ENCODE measurements around the gene BMERB1.
"Not testable (repeated sequence)": the region's sequence is repeated elsewhere in the genome, so short reads cannot be mapped to it uniquely, and the experiment has no call there.

BMERB1 gene

DNA sequence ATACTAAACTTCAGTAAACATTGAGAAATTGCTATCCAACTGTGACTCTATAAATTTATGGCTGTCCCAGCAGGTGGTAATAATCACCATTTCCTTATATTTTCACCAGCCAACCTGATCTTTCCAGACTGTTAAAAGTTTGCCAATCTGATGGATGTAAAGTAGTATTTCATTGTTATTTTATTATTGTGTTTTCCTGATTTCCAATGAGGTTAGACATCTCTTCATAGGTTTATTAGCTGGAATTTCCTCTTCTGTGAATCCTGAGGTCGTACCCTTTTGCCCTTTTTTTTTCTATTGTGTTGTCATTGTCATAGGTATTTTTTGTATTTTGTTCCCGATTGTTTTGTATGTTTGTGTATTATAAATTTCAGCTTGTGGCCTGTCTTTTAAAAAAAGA lies 31.7 kb downstream of the BMERB1 start:
- no peak for DNase-seq

DNA sequence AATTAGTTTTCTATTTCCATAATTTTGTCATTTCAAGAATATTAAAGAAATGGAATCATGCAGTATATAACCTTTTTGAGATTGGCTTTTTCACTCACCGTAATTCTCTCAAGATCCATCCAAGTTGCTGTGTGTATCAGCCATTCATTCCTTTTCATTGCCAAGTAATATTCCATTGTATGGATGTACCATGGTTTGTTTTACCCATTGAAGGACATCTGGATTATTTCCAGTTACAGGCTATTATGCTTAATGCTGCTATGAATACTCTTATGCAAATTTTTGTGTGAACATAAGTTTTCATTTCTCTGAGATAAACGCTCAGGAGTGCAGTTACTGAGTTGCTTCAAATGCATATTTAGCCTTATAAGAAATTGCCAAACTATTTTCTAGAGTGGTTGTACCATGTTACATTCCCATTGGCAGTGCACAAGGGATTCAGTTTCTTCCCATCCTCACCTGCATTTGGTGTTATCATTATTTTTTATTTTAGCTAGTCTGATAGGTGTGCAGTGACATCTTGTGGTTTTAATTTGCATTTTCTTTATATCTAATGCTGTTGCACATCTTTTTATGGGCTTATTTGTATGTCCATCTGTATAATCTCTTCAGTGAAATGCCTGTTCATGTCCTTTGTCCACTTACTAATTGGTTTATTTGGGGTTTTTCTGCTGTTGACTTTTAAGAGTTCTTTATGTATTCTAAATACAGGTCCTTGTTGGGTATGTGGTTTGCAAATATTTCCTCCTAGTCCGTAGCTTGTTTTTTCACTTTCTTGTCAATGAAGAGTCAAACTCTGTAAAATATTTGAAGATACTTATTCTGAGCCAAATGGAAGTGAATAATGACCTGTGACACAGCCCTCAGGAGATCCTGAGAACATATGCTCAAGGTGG lies 32.7 kb downstream of the BMERB1 start:
- no peak for DNase-seq

DNA sequence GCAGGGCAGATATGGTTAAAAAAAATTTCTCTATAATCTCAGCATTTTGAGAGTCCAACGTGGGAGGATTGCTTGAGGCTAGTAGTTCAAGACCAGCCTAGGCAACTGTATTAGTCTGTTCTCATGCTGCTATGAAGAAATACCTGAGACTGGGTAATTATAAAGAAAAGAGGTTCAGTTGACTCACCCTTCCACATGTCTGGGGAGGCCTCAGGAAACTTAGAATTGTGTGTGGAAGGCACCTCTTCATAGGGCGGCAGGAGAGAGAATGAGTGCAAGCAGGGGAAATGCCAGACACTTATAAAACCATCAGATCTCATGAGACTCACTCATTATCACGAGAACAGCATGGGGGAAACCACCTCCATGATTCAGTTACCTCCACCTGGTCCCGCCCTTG lies 42.6 kb downstream of the BMERB1 start:
- DNase-seq, result not testable (repeated sequence)

DNA sequence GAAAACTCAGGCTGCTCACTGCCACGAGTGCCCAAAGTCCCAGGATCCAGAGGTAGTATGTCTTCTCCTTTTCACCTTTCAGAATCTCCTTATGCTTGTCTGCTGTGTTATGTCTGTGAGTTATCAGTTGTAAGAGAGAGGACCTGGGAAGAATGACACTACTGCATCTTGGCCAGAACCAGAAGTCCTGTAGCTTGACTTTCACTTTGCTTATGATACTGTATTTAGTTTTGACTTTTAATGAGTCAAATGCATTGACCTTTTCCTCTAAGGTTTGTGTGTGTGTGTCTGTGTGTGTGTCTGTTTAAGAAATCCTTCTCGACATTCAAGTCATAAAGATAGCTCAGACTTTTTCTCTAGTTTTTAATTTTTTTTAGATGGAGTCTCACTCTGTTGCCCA lies 43.4 kb downstream of the BMERB1 start:
- DNase-seq, result no peak

DNA sequence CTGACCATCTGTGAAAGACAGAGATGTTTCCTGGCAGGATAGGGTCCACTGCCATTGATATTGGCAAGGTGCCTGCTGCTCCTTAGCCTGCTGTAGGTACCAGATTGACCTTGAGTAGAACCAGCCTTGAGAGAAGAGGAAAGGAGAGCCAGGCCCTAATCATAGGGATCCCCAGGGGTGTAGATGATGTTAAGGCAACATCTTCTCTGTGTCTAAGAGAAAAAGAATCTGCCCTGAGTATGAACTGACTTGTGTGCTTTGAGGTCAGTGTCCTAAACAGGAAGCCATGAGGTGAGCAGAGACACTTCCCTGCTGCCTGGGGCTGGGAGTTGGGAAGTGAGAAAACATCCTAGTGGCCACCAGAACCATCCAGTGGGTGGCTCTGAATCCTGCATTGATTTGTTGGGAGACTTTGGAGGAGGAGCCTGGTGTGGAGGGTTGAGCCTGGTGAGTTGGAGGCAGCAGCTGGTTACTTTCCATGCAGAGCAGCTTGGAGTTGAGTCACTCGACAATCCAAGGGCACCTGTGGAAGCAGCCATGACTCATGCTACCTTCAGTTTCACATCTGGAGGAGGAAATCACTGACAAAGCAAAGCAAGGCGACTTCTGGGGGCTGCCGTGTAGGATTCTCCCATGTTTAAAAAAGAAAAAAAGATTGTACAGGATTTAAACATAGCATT lies 47.8 kb downstream of the BMERB1 start:
- DNase-seq, result no peak

DNA sequence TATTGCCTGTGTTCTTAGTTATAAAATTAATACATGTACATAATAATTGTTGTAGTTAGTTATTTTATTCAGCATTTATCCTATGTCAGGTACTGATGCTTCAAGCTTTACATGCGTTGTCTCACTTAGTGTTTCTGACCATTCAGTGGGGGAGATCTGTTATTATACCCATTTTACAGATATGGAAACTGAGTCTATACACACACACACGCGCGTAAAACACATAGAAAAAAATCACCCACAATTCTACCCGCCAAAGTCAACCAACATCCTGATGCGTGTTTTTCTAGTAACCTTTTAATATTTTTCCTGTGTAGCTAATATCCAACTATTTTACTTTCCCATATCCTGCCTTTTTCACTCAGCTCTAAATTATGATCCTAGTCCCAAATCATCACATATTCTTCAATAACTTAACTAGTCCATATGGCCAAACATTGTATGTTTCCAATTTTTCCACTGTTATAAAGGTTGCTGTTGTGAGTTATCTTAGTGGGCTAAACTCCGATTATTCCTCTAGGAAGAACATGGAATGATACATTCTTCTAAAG lies 48.4 kb downstream of the BMERB1 start:
- DNase-seq, result no peak

DNA sequence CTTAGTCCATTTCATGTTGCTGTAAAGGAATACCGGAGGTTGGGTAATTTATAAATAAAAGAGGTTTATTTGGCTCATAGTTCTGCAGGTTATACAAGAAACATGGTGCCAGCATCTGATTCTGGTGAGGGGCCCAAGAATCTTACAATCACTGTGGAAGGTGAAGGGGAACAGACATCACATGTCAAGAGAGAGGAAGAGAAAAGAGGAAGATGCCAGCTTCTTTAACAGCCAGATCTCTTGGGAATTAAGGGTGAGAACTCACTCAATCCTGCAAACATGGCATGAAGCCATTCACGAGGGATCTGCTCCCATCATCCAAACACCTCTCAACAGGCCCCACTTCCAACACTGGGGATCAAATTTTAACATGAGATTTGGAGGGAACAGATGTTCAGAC lies 49.5 kb downstream of the BMERB1 start:
- DNase-seq, result no peak

DNA sequence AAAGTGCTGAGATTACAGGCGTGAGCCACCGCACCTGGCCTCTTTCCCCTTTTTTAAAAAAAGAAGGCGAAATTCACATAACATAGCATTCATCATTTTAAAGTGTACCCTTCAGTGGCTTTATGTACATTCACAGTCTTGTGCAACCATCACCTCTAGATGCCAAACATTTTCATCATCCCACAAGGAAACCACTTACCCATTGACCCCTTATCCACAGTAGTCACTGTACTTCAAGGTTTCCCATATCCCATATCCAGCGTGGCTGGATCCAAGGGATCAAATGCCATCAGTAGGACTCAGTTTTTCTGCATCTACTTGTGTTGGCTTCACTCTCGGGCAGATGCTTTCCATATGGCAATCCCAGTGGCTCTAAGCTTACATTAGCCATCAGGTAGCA lies 50.3 kb downstream of the BMERB1 start:
- no peak for DNase-seq

DNA sequence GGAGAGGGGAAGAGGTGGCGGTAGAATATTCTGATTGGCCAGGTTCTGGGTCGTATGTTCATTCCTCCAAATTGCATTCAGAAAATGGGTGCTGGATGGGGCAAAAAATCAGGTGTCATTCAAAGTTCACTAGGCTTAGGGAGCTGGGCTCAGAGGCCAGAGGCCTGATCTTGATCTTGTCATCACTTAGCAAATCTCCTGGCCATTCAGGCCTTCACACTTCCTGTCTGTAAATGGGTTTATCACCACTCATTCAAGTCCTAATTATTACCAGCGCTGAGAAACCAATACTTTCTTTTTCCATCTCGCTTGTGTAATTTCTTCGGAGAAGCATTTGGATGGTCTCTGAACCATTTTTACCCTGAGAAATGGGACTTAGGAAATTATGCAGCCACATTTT lies 50.8 kb downstream of the BMERB1 start:
- no peak for DNase-seq

DNA sequence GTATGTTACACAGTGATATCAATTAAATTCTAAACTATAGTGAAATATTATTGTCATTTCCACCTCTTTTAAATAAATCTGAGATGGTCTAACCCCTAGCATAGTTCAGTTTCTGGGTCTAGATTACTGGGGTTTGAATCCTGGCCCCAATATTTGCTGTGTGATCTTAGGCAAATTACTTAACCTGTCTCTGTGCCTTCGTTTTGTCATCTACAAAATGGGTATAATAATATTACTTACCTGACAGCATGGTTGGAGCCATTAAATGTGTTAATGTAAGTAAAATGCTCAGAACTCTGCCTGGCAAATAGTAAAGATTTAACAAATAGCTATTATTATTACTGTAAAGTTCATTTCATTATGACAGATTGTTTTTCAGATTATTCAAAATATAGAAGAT lies 52.3 kb downstream of the BMERB1 start:
- no peak for DNase-seq

DNA sequence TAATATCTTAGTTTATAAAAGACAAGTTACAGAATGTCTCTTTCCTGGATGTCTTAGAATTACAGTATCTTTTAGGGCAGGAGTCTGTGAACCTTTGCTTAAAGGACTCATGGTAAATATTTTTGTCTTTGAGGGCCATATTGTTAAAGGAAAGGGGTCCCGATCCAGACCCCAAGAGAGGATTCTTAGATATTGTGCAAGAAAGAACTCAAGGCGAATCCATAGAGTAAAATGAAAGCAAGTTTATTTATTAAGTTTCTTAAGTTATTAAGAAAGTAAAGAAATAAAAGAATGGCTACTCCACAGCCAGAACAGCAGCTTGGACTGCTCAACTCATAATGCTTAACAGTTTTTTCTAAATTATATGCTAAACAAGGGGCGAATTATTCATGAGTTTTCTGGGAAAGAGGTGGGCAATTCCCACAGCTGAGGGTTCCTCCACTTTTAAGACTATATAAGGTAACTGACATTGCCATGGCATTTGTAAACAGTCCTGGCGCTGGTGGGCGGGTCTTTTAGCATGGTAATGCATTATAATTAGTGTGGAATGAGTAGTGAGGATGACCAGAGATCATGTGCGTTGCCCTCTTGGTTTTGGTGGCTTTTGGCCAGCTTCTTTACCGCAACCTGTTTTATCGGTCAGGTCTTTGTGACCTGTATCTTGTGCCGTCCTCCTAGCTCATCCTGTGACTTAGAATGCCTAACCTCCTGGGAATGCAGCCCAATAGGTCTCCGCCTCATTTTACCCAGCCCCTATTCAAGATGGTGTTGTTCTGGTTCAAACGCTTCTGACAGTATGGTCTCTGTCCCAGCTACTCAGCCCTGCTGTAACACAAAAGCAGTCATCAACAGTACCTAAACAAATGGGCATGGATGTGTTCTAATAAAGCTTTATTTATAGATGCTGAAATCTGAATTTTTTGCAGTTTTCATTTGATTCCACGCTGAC lies 53.2 kb downstream of the BMERB1 start:
- no peak for DNase-seq

DNA sequence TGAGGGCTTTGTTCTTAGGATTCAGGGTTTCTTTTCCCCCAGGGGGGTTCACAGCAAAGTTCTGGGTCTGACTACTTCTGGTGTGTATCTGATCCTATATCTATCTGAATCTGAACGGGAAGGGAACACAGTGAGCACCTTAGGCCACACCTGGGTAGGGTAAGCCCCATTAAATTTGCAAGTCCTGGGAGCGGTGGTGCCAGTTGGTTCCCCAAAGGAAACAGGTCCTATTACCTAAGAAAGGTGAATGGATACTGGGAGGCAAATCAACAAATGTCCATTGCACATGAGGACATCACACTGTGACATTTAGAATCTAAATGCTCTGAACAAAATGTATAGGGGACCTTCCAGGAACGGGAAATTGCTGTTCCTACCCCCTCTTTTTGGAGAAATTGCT lies 54.6 kb downstream of the BMERB1 start:
- DNase-seq, result no peak

DNA sequence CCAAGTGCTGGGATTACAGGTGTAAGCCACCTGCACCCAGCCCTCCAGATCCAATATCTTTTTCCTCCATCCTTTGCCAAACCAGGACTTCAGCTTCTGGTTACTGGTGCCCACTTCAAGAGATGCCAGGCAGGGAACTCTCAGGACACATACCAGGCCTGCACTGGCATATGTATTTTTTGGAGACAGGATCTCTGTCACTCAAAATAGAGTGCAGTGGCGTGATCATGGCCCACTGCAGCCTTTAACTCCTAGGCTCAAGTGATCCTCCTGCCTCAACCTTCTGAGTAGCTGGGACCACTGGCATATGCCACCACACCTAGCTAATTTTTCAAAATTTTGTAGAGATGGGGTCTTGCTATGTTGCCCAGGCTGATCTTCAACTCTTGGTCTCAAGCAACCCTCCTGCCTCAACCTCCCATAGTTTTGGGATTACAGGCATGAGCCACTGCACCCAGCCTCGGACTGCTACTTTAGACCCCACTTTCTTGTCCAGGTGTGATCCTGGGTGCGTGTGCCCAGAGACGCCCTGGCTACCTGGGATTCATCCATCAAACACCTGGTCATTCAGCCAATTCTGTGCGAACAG lies 55.8 kb downstream of the BMERB1 start:
- DNase-seq, result no peak

DNA sequence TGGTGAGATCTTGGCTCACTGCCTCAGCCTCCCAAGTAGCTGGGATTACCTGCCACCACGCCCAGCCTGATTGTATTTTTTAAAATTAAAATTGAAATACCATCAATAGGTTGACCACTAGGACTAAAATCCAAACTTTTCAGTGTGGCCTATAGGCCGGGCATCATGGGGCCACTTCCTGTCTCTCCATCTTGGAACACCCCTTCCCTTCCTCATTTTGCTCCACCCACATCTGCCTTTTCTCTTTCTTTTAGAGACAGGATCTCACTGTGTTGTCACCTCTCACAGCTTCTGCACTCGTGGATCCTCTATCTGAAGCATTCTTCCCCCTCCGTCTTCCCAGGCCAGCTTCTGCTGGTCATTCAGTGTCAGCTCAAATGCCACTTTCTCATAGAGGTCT lies 57.0 kb downstream of the BMERB1 start:
- no peak for DNase-seq

DNA sequence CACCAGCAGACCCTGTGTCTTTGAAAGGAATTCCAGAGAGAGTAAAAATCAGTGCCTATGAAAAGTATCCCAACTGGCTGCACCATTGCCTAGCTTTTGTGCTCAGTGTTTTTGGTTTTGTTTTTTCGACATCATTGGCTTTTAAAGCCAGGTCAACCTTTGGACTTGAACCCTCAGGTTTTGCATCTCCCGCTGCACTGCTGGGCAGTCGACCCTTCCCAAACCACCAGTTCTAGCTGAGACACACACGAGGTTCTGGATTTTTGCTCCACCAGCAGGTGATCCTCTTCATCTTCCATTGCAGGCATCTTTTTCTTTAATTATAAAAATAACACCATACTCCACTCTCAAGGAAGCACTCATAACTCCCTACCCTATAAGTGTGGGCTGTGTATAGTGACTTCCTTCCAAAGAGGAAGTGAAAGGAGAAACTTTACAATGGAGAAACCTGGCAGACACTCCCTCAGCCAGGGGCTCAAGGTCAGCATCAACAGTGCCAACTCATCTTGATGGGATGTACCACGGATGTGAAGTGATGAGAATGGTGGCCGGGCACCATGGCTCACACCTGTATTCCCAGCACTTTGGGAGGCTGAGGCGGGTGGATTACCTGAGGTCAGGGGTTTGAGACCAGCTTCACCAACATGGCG lies 57.8 kb downstream of the BMERB1 start:
- no peak for DNase-seq

DNA sequence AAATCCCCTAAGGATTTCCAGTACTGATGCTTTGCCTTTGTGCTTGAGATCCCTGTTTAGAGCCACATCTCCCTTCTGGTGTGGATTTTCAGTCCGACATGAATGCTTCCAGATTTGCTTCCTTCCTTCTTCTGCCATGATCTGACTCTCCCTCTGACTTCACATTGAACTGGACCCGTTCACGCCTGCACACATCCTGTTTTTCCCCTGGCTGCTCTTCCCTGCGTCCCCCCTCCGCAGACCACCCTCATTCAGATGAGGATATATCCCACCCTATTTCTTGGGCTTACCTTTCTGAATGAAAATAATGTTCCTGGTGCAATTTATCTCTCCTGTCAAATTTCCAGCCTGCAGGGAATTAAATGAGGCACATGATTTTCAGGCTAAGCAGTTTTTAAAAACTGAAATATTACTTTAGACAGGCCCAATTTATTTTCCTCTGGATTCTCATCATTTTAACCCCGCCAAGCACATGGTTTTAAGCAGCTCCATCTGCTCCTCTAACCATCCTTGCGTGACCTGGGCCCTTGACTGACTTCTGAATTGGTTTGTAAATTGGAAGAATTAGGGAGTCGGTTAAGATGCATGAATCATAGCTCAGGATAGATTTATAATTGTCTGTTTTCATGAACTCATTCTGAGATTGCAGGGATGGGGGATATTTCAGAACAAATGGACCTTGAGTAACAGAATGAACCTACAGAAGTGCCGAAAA lies 59.2 kb downstream of the BMERB1 start:
- DNase-seq, result peak; percentile 88

DNA sequence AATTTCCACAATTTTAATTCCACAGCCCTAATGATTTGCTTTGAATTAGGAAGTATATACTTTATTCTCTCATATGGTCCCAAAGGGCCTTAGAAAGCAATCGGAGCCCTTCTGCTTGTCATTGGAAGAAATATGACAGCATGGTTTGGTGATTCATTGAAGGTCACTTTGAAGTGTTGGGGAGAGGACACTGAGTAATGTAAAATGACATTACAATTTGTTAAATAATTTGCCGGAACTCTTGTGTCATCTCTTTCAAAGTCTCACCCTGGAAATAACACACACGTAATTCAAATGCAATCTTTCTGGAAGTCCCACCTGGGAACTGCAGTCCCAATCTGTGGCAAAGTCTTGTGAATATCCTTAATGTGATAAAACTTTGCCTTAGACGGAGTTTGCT lies 59.8 kb downstream of the BMERB1 start:
- DNase-seq, result no peak

DNA sequence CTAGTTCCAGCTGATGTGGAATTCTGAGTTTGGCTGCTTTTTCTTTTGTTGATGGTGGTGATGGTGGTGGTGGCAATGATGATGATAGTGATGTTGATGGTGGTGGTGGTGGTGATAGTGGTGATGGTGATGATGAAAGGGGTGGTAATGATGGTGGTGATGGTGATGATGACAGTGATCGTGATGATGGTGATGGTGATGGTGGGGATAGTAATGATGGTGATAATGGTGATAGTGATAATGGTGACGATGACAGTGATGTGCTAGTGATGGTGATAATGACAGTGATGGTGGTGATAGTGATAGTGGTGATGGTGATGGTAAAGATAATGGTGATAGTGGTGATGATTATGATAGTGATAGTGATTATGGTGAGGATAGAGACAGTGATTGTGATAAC lies 61.5 kb downstream of the BMERB1 start:
- no peak for DNase-seq

DNA sequence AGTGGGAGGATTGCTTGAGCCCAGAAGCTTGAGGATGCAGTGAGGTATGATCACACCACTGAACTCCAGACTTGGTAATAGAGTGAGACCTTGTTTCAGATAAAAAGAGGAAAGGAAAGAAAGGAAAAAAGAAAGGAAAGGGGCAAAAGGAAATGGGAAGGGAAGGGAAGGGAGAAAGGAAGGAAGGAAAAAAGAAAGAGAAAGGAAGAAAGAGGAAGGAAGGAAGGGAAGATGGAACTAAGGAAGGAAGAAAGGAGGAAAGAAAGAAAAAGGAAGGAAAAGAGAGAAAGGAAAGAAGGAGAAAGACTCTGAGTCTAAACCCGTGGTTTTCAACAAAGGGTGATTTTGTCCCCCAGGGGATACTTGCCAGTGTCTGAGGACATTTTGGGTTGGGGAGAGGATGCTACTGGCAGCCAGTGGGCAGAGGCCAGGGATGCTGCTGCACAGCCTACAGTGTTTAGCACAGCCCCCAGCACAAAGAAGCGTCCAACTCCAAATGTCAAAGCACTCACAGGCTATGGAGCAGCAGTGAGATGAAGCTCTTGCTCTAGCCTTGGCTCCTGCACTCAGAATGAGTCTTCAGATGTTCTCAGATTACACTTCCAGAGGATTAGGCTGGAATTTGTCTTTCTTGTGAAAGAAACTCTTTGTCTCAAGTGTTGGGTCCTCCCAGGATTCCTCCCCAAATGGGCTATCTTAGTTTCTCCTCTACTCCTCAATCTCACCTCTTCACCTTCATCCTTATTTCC lies 64.2 kb downstream of the BMERB1 start:
- DNase-seq, result no peak

DNA sequence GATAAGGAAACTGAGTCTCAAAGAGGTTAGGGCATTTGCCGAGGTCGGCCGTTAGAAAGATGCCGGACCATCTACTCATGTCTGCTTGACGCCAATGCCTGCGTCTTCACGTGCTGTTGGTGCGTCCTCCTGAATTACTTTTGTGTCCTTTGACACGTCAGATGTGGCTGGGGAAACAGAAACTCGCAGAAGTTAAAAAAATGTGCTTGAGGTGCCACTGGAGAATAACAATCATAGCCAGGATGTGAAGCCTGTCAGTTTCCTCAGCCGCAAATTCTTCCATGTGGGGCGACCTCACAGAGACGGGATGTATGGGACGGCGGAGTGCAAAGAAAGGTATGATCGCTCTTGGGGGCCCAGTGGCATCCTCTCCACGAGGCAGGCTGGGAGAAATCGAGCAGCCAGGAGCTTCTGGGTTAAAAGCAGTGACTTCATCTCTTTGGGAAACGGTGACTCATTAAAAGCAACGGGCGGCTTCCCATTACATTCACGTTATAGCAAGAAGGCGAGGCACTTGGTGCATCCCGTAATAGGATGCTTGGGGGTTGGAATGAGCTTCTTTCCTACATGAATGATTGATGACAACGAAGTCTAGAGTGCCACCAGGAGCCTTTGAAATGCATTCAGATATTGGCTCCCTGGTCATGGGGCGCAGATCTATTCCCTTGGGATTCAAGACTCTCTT lies 67.8 kb downstream of the BMERB1 start:
- no peak for DNase-seq

Data from DMS79 (cell line).